ENCODE results near the gene FBLN1. TPM values are rescaled to one million over a fixed set of nuclear protein-coding genes. Genes with fewer than 3 reads are reported as not detected.

Gene FBLN1
- total and polyA plus RNA-seq, 2 of the 13 experiments (the other 11 are each of a cell fraction or from before 2014, with no cell fraction given): 37.3 to 103 TPM

DNA sequence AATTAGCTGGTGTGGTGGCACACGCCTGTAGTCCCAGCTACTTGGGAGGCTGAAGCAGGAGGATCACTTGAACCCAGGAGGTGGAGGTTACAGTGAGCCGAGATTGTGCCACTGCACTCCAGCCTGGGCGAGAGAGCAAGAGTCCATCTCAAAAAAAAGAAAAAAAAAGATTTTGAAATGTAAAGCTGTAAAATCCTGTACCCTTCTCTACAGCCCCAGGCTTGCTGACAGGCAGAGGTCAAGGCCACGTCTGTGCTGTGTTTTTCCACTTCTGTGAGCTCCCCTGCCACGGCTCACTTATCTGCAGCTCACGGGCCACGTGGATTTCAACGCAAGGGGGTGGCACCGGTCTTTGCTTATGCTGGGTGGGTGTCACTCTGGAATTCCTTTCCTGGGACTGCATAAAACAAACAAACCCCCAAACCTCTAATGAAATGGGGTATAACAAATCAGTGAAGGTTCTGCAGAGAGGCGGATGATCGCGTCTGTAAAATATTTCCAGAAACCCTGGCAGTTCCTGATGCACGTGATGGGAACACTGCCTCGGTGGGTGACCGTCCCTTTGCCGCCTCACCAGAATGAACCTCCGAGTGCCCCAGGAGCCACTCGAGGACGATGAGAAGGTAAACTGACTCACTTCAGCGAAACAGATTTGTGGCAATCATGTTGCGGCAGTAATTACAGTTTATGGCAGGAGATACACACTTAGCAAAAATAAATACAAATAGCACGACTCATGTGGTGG, 125.0 kb downstream of the FBLN1 start (continued):
- TF ChIP-seq MLXIP (CRISPR knock-in tag; IDR thresholded peaks at IDR 0.05; ENCODE audit: borderline replicate concordance) (no peak), ZNF850 (CRISPR knock-in tag; conservative IDR thresholded peaks at IDR 0.05) (no peak), BCL6 (CRISPR knock-in tag; IDR thresholded peaks at IDR 0.05) (peak; percentile 36; the same call in 1 of the 2 replicates), ZNF570 (CRISPR knock-in tag; IDR thresholded peaks at IDR 0.05; ENCODE audit: borderline replicate concordance) (no peak), MIER3 (CRISPR knock-in tag; IDR thresholded peaks at IDR 0.05; ENCODE audit: borderline replicate concordance) (no peak), ZNF136 (CRISPR knock-in tag; IDR thresholded peaks at IDR 0.05; ENCODE audit: low read depth) (no peak), RFX3 (CRISPR knock-in tag; IDR thresholded peaks at IDR 0.05) (no peak), ZBTB39 (CRISPR knock-in tag; IDR thresholded peaks at IDR 0.05) (no peak), MTA1 (CRISPR knock-in tag; IDR thresholded peaks at IDR 0.05; ENCODE audit: borderline replicate concordance) (peak; percentile 89; the same call in 1 of the 2 replicates), SAFB2 (CRISPR knock-in tag; IDR thresholded peaks at IDR 0.05; ENCODE audit: borderline replicate concordance, low read depth) (no peak), CREBL2 (CRISPR knock-in tag; IDR thresholded peaks at IDR 0.05; ENCODE audit: borderline replicate concordance) (no peak), LCORL (IDR thresholded peaks at IDR 0.05) (no peak), LCORL (CRISPR knock-in tag; IDR thresholded peaks at IDR 0.05) (peak; percentile 29; the same call in 1 of the 2 replicates), GABPB1 (CRISPR knock-in tag; IDR thresholded peaks at IDR 0.05) (no peak), SATB2 (CRISPR knock-in tag; IDR thresholded peaks at IDR 0.05) (no peak), TBX2 (CRISPR knock-in tag; IDR thresholded peaks at IDR 0.05; ENCODE audit: borderline replicate concordance) (peak; percentile 26; the same call in 1 of the 2 replicates), FIP1L1 (IDR thresholded peaks at IDR 0.05; ENCODE audit: borderline replicate concordance, insufficient read depth, low read depth, low read length) (no peak), NFATC3 (CRISPR knock-in tag; IDR thresholded peaks at IDR 0.05) (no peak), BHLHE40 (IDR thresholded peaks at IDR 0.05; ENCODE audit: low read length) (peak; percentile 53), HDAC2 (CRISPR knock-in tag; IDR thresholded peaks at IDR 0.05) (peak; percentile 52; the same call in 1 of the 2 replicates), FOXP1 (IDR thresholded peaks at IDR 0.05) (no peak), FOXP1 (CRISPR knock-in tag; IDR thresholded peaks at IDR 0.05) (peak; percentile 15; the same call in 1 of the 2 replicates), NR1H2 (CRISPR knock-in tag; IDR thresholded peaks at IDR 0.05; ENCODE audit: borderline replicate concordance, low read depth) (no peak), MZF1 (CRISPR knock-in tag; IDR thresholded peaks at IDR 0.05; ENCODE audit: borderline replicate concordance) (no peak)
- TF ChIP-seq, protein P1, sequence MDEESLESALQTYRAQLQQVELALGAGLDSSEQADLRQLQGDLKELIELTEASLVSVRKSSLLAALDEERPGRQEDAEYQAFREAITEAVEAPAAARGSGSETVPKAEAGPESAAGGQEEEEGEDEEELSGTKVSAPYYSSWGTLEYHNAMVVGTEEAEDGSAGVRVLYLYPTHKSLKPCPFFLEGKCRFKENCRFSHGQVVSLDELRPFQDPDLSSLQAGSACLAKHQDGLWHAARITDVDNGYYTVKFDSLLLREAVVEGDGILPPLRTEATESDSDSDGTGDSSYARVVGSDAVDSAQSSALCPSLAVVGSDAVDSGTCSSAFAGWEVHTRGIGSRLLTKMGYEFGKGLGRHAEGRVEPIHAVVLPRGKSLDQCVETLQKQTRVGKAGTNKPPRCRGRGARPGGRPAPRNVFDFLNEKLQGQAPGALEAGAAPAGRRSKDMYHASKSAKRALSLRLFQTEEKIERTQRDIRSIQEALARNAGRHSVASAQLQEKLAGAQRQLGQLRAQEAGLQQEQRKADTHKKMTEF (CRISPR knock-in tag; IDR thresholded peaks at IDR 0.05): peak; percentile 51; the same call in 1 of the 2 replicates

All from HepG2 (cell line).